HEK293 (cell line): ENCODE results near the gene ZNF318.
A peak's percentile ranks its signal among the peaks of the same experiment; 100 is the strongest.

ENCODE experiments used
- CTCF ChIA-PET: fragments of 350-600 bp; formaldehyde crosslinking; extraction: SDS; loops from one replicate; lab custom pipeline; 2021; ENCODE audit warnings: antibody characterized with exemption; lab: Yijun Ruan, JAX
- POLR2A ChIA-PET: fragments of 300-600 bp; formaldehyde crosslinking; extraction: SDS; loops from one replicate; lab custom pipeline; 2020; ENCODE audit warnings: antibody characterized with exemption, inconsistent platforms; lab: Yijun Ruan, JAX
- H3K27ac ChIP-seq: fragments of 200-500 bp; sonication (Bioruptor generic); 2 replicates; pipeline ENCODE4 v1.5.1; 2014; ENCODE audit warnings: low read depth, low read length, control low read depth, inconsistent platforms; ENCODE audit errors: extremely low read depth
- H3K36me3 ChIP-seq, 2 experiments: fragments of 200-500 bp in 1 of 2; sonication (Bioruptor generic) in 1 of 2; 1 replicate in 1 of 2; 2 replicates in 1 of 2; pipeline ENCODE4 v1.5.1; 2014 to 2017; ENCODE audit warnings: inconsistent platforms in 2 of 2, low read length in 2 of 2; ENCODE audit not compliant: control insufficient read depth in 2 of 2, insufficient read depth in 1 of 2
- H3K4me1 ChIP-seq: fragments of 200-500 bp; sonication (Bioruptor generic); 2 replicates; pipeline ENCODE4 v1.5.1; 2014; ENCODE audit warnings: mild to moderate bottlenecking, low read length, inconsistent platforms; ENCODE audit not compliant: control insufficient read depth, insufficient read depth
- H3K4me3 ChIP-seq: 2 replicates; pipeline ENCODE4 v1.5.1; 2011; ENCODE audit warnings: low read depth, mild to moderate bottlenecking, control low read depth, low read length, moderate library complexity
- H3K9me3 ChIP-seq: fragments of 200-500 bp; sonication (Bioruptor generic); 2 replicates; pipeline ENCODE4 v1.5.1; 2014; ENCODE audit warnings: low read depth, low read length, inconsistent platforms; ENCODE audit not compliant: control insufficient read depth, insufficient read depth
- BCL11A ChIP-seq: fragments of 450-650 bp; formaldehyde crosslinking; IDR thresholded peaks from 2 replicates; pipeline ENCODE4 v1.5.1; 2016; ENCODE audit warnings: low read depth, missing biosample characterization, missing genetic modification characterization
- EGR2 ChIP-seq: fragments of 450-650 bp; formaldehyde crosslinking; IDR thresholded peaks from 2 replicates; pipeline ENCODE4 v1.5.1; 2016; ENCODE audit warnings: low read depth, missing biosample characterization, missing genetic modification characterization
- GLIS1 ChIP-seq: fragments of 450-650 bp; formaldehyde crosslinking; IDR thresholded peaks from 2 replicates; pipeline ENCODE4 v1.5.1; 2016; ENCODE audit warnings: missing biosample characterization, missing genetic modification characterization
- GLIS2 ChIP-seq: fragments of 450-650 bp; formaldehyde crosslinking; IDR thresholded peaks from 2 replicates; pipeline ENCODE4 v1.5.1; 2016; ENCODE audit warnings: missing biosample characterization, missing genetic modification characterization
- KLF1 ChIP-seq: fragments of 450-650 bp; formaldehyde crosslinking; IDR thresholded peaks from 2 replicates; pipeline ENCODE4 v1.5.1; 2016; ENCODE audit warnings: missing biosample characterization, missing genetic modification characterization
- KLF16 ChIP-seq: fragments of 450-650 bp; formaldehyde crosslinking; IDR thresholded peaks from 2 replicates; pipeline ENCODE4 v1.5.1; 2017; ENCODE audit warnings: missing biosample characterization, missing genetic modification characterization
- KLF8 ChIP-seq: fragments of 450-650 bp; formaldehyde crosslinking; IDR thresholded peaks from 2 replicates; pipeline ENCODE4 v1.5.1; 2016; ENCODE audit warnings: missing biosample characterization, missing genetic modification characterization
- KLF9 ChIP-seq: fragments of 450-650 bp; formaldehyde crosslinking; IDR thresholded peaks from 2 replicates; pipeline ENCODE4 v1.5.1; 2016; ENCODE audit warnings: missing biosample characterization, missing genetic modification characterization, low read depth
- PRDM10 ChIP-seq: fragments of 450-650 bp; formaldehyde crosslinking; IDR thresholded peaks from 2 replicates; pipeline ENCODE4 v1.5.1; 2016; ENCODE audit warnings: missing biosample characterization, missing genetic modification characterization
- PRDM4 ChIP-seq: fragments of 450-650 bp; formaldehyde crosslinking; IDR thresholded peaks from 2 replicates; pipeline ENCODE4 v1.5.1; 2017; ENCODE audit warnings: missing biosample characterization, missing genetic modification characterization
- SALL2 ChIP-seq: fragments of 450-650 bp; formaldehyde crosslinking; IDR thresholded peaks from 2 replicates; pipeline ENCODE4 v1.5.0; 2017; ENCODE audit warnings: missing biosample characterization, mild to moderate bottlenecking, missing genetic modification characterization, borderline replicate concordance
- WT1 ChIP-seq: fragments of 450-650 bp; formaldehyde crosslinking; IDR thresholded peaks from 2 replicates; pipeline ENCODE4 v1.5.1; 2016; ENCODE audit warnings: missing biosample characterization, missing genetic modification characterization
- ZBTB17 ChIP-seq: fragments of 450-650 bp; formaldehyde crosslinking; IDR thresholded peaks from 2 replicates; pipeline ENCODE4 v1.5.1; 2016; ENCODE audit warnings: missing biosample characterization, missing genetic modification characterization
- ZBTB6 ChIP-seq: fragments of 450-650 bp; formaldehyde crosslinking; IDR thresholded peaks from 2 replicates; pipeline ENCODE4 v1.5.1; 2017; ENCODE audit warnings: missing biosample characterization, missing genetic modification characterization
- ZFP69B ChIP-seq: fragments of 450-650 bp; formaldehyde crosslinking; IDR thresholded peaks from 2 replicates; pipeline ENCODE4 v1.5.1; 2016; ENCODE audit warnings: missing biosample characterization, missing genetic modification characterization
- ZNF10 ChIP-seq: fragments of 450-650 bp; formaldehyde crosslinking; IDR thresholded peaks from 2 replicates; pipeline ENCODE4 v1.5.1; 2017; ENCODE audit warnings: missing biosample characterization, missing genetic modification characterization
- ZNF2 ChIP-seq: fragments of 450-650 bp; formaldehyde crosslinking; IDR thresholded peaks from 2 replicates; pipeline ENCODE4 v1.5.1; 2016; ENCODE audit warnings: missing biosample characterization, missing genetic modification characterization
- ZNF324 ChIP-seq: fragments of 450-650 bp; formaldehyde crosslinking; IDR thresholded peaks from 2 replicates; pipeline ENCODE4 v1.5.1; 2016; ENCODE audit warnings: missing biosample characterization, missing genetic modification characterization
- ZNF341 ChIP-seq: fragments of 450-650 bp; formaldehyde crosslinking; IDR thresholded peaks from 2 replicates; pipeline ENCODE4; 2016; ENCODE audit warnings: low read depth, missing biosample characterization, missing genetic modification characterization
- ZNF394 ChIP-seq: fragments of 450-650 bp; formaldehyde crosslinking; IDR thresholded peaks from 2 replicates; pipeline ENCODE4 v1.5.1; 2016; ENCODE audit warnings: missing biosample characterization, missing genetic modification characterization, mild to moderate bottlenecking, moderate library complexity, borderline replicate concordance
- ZNF473 ChIP-seq: fragments of 450-650 bp; formaldehyde crosslinking; IDR thresholded peaks from 2 replicates; pipeline ENCODE4 v1.5.1; 2017; ENCODE audit warnings: missing biosample characterization, missing genetic modification characterization
- ZNF513 ChIP-seq: fragments of 450-650 bp; IDR thresholded peaks from 2 replicates; pipeline ENCODE4 v1.5.1; 2018; ENCODE audit warnings: missing biosample characterization, missing genetic modification characterization
- ZNF549 ChIP-seq: fragments of 450-650 bp; IDR thresholded peaks from 2 replicates; pipeline ENCODE4 v1.5.1; 2018; ENCODE audit warnings: missing biosample characterization, missing genetic modification characterization, mild to moderate bottlenecking, inconsistent platforms, moderate library complexity
- ZNF623 ChIP-seq: fragments of 450-650 bp; formaldehyde crosslinking; IDR thresholded peaks from 2 replicates; pipeline ENCODE4 v1.5.1; 2016; ENCODE audit warnings: missing biosample characterization, missing genetic modification characterization
- ZNF626 ChIP-seq: fragments of 450-650 bp; sonication (Bioruptor Pico); formaldehyde crosslinking; IDR thresholded peaks from 2 replicates; pipeline ENCODE4 v1.5.1; 2018; ENCODE audit warnings: missing biosample characterization, missing genetic modification characterization, inconsistent platforms
- ZNF692 ChIP-seq: fragments of 450-650 bp; formaldehyde crosslinking; IDR thresholded peaks from 2 replicates; pipeline ENCODE4 v1.5.1; 2016; ENCODE audit warnings: missing biosample characterization, missing genetic modification characterization
- ZXDB ChIP-seq: fragments of 450-650 bp; formaldehyde crosslinking; IDR thresholded peaks from 2 replicates; pipeline ENCODE4 v1.5.1; 2016; ENCODE audit warnings: missing biosample characterization, missing genetic modification characterization

ZNF318 gene

GRCh38 chr6:43308101-43308989 is 61.1 kb downstream of the ZNF318 start, which contains the start of gene CRIP3:
CRIP3 (minus strand) TSS chr6:43308826; CDS start chr6:43308792, 34 bp downstream.
- H3K27ac ChIP-seq = no peak within 1 kb of the TSS
- ChIA-PET POLR2A (interaction anchor here (1.1 to 1.7 kb wide), 3 partner anchors 9 to 61 kb away, joined by 3 to 5 read pairs (median 3); partner anchors contain the start of gene ZNF318), CTCF (interaction anchor here (0.5 to 1.5 kb wide), 5 partner anchors 13 to 234 kb away, joined by 3 to 6 read pairs (median 3); partner anchors contain the start of gene DNPH1)
- no peaks in the 10 kb centered on the region for H3K4me1 ChIP-seq
- no peaks in the 10 kb centered on the region for H3K36me3 ChIP-seq
- H3K4me3 ChIP-seq = no peak within 1 kb of the TSS
- no peaks in the 10 kb centered on the region for H3K9me3 ChIP-seq
- TF ChIP-seq ZNF10 (no peak), GLIS2 (tag by site-specific recombination) (peak; percentile 46; the same call in 1 of the 2 replicates), PRDM10 (peak; percentile 63), WT1 (0 out of 2 replicates have a peak, but pooled peaks have one; percentile 37), ZNF394 (peak; percentile 60; the same call in 1 of the 2 replicates), ZNF341 (peak; percentile 61), ZNF623 (tag by site-specific recombination) (no peak), ZNF692 (peak; percentile 54; the same call in 1 of the 2 replicates), BCL11A (tag by site-specific recombination) (no peak), ZNF549 (no peak), EGR2 (peak; percentile 58), GLIS1 (peak; percentile 65), KLF1 (tag by site-specific recombination) (peak; percentile 62), ZBTB17 (tag by site-specific recombination) (peak; percentile 71), ZFP69B (tag by site-specific recombination) (peak; percentile 51), PRDM4 (tag by site-specific recombination) (peak; percentile 71; the same call in 1 of the 2 replicates), ZXDB (no peak; the same call in 1 of the 2 replicates), ZNF324 (tag by site-specific recombination) (no peak), KLF9 (tag by site-specific recombination) (peak; percentile 81), ZBTB6 (tag by site-specific recombination) (peak; percentile 90), KLF16 (tag by site-specific recombination) (0 out of 2 replicates have a peak, but pooled peaks have one; percentile 59), ZNF626 (tag by site-specific recombination) (no peak), SALL2 (tag by site-specific recombination) (no peak), KLF8 (tag by site-specific recombination) (peak; percentile 64; the same call in 1 of the 2 replicates), ZNF2 (tag by site-specific recombination) (peak; percentile 52), ZNF513 (tag by site-specific recombination) (no peak), ZNF473 (tag by site-specific recombination) (no peak)
